ENCODE results near the gene ARHGEF7. TPM values are rescaled to one million over a fixed set of nuclear protein-coding genes. Genes with fewer than 3 reads are reported as not detected.
A peak's percentile ranks its signal among the peaks of the same experiment; 100 is the strongest.
"Not testable (repeated sequence)": the region's sequence is repeated elsewhere in the genome, so short reads cannot be mapped to it uniquely, and the experiment has no call there.

The ARHGEF7 gene
- total RNA-seq, 2 experiments from 2014 or later = 66.9 to 70.2 TPM

GRCh38 chr13:111186305-111186935, 71.3 kb downstream of the ARHGEF7 start:
- POLR2A ChIA-PET = no interaction called here
- H3K4me1 Mint-ChIP-seq = peaks cover 96% of the 10 kb centered on the region
- H3K27me3 Mint-ChIP-seq = no peaks in the 10 kb centered on the region
- CTCF ChIA-PET = no interaction called here
- no peak overlapping the region for H3K4me3 Mint-ChIP-seq
- DNase-seq = no peak
- no peak for ATAC-seq
- peaks cover 25% of the 10 kb centered on the region for H3K36me3 Mint-ChIP-seq (ENCODE audit: low read depth)
- H3K9me3 Mint-ChIP-seq (ENCODE audit: low read depth) = peaks cover 4% of the 10 kb centered on the region
- intact Hi-C loops (cut with DNase I, micrococcal nuclease) = loop anchor here (10.0 kb wide), 2 partner anchors 472 to 572 kb away; partner anchors contain the start of genes ING1 (in 2 of the 2) and NAXD (in 1 of the 2)
- H3K27ac Mint-ChIP-seq = no peak overlapping the region

GRCh38 chr13:111187960-111188541, 72.9 kb downstream of the ARHGEF7 start:
- peaks cover 15% of the 10 kb centered on the region for H3K36me3 Mint-ChIP-seq (ENCODE audit: low read depth)
- CTCF ChIA-PET = interaction anchor here (1.0 to 1.6 kb wide), 2 partner anchors 28 to 120 kb away, joined by 4 read pairs; no protein-coding TSS in a partner anchor
- H3K27ac Mint-ChIP-seq = no peak overlapping the region

GRCh38 chr13:111189064-111189505, 74.0 kb downstream of the ARHGEF7 start:
- H3K9me3 Mint-ChIP-seq (ENCODE audit: low read depth); H3K27me3 Mint-ChIP-seq; POLR2A ChIA-PET: not testable (repeated sequence)
- ATAC-seq (peak; percentile 55), DNase-seq (peak; percentile 76)
- CTCF ChIA-PET = interaction anchor here (0.8 to 1.6 kb wide), 3 partner anchors 14 to 121 kb away, joined by 3 to 4 read pairs (median 3); no protein-coding TSS in a partner anchor
- Mint-ChIP-seq H3K4me3 (peak overlapping the region; percentile 59), H3K27ac (peak overlapping the region; percentile 43), H3K36me3 (ENCODE audit: low read depth) (peaks cover 13% of the 10 kb centered on the region), H3K4me1 (peaks cover 82% of the 10 kb centered on the region)
- intact Hi-C loops (cut with DNase I, micrococcal nuclease) = loop anchor here (1.0 to 10.0 kb wide), 6 partner anchors 12 to 574 kb away; partner anchors contain the start of genes ING1 (in 2 of the 2) and NAXD (in 1 of the 2)

More at GRCh38 chr13:111187960-111188541, 72.9 kb downstream of the ARHGEF7 start:
- no peaks in the 10 kb centered on the region for H3K27me3 Mint-ChIP-seq
- intact Hi-C loops (cut with DNase I, micrococcal nuclease) = loop anchor here (2.0 to 10.0 kb wide), 3 partner anchors 33 to 573 kb away; partner anchors contain the start of genes ING1 (in 2 of the 2) and NAXD (in 1 of the 2)
- no peak overlapping the region for H3K4me3 Mint-ChIP-seq
- DNase-seq = no peak
- POLR2A ChIA-PET = interaction anchor here (0.6 kb wide), 1 partner anchor 165 kb away, joined by 3 read pairs; no protein-coding TSS in a partner anchor
- H3K4me1 Mint-ChIP-seq = peaks cover 85% of the 10 kb centered on the region
- H3K9me3 Mint-ChIP-seq (ENCODE audit: low read depth) = peaks cover 4% of the 10 kb centered on the region
- ATAC-seq = peak; percentile 13

GRCh38 chr13:111189516-111189915, 74.4 kb downstream of the ARHGEF7 start:
- Mint-ChIP-seq H3K36me3 (ENCODE audit: low read depth) (peaks cover 13% of the 10 kb centered on the region), H3K4me1 (peaks cover 82% of the 10 kb centered on the region), H3K4me3 (peak overlapping the region; percentile 59), H3K27ac (peak overlapping the region; percentile 43)
- DNase-seq; H3K9me3 Mint-ChIP-seq (ENCODE audit: low read depth); H3K27me3 Mint-ChIP-seq; POLR2A ChIA-PET: not testable (repeated sequence)
- intact Hi-C loops (cut with DNase I, micrococcal nuclease) = loop anchor here (1.0 to 10.0 kb wide), 6 partner anchors 12 to 575 kb away; partner anchors contain the start of genes ING1 (in 2 of the 2) and NAXD (in 1 of the 2)
- CTCF ChIA-PET = interaction anchor here (0.8 to 0.9 kb wide), 2 partner anchors 14 to 121 kb away, joined by 3 read pairs; no protein-coding TSS in a partner anchor
- peak; percentile 13 for ATAC-seq

- DNase-seq; H3K27me3 Mint-ChIP-seq; ATAC-seq; intact Hi-C loops (cut with DNase I, micrococcal nuclease); H3K4me3 Mint-ChIP-seq; H3K9me3 Mint-ChIP-seq (ENCODE audit: low read depth); CTCF ChIA-PET; H3K27ac Mint-ChIP-seq; POLR2A ChIA-PET: not testable (repeated sequence)
- peaks cover 56% of the 10 kb centered on the region for H3K4me1 Mint-ChIP-seq
- H3K36me3 Mint-ChIP-seq (ENCODE audit: low read depth) = peaks cover 19% of the 10 kb centered on the region
These were observed 78.1 kb downstream of the ARHGEF7 start for GRCh38 chr13:111193223-111193622.

GRCh38 chr13:111194651-111195050, 79.5 kb downstream of the ARHGEF7 start:
- H3K4me1 Mint-ChIP-seq = peaks cover 51% of the 10 kb centered on the region

GRCh38 chr13:111198732-111199378, 83.7 kb downstream of the ARHGEF7 start:
- Mint-ChIP-seq H3K4me1 (peaks cover 65% of the 10 kb centered on the region), H3K36me3 (ENCODE audit: low read depth) (peaks cover 27% of the 10 kb centered on the region)
- ATAC-seq; H3K4me3 Mint-ChIP-seq; DNase-seq; H3K27me3 Mint-ChIP-seq; H3K9me3 Mint-ChIP-seq (ENCODE audit: low read depth); CTCF ChIA-PET; POLR2A ChIA-PET; intact Hi-C loops (cut with DNase I, micrococcal nuclease); H3K27ac Mint-ChIP-seq: not testable (repeated sequence)

More at GRCh38 chr13:111194651-111195050, 79.5 kb downstream of the ARHGEF7 start:
- H3K27ac Mint-ChIP-seq; POLR2A ChIA-PET; intact Hi-C loops (cut with DNase I, micrococcal nuclease); CTCF ChIA-PET; H3K27me3 Mint-ChIP-seq; H3K4me3 Mint-ChIP-seq; DNase-seq; H3K9me3 Mint-ChIP-seq (ENCODE audit: low read depth); ATAC-seq: not testable (repeated sequence)
- H3K36me3 Mint-ChIP-seq (ENCODE audit: low read depth) = peaks cover 25% of the 10 kb centered on the region

GRCh38 chr13:111201304-111201940, 86.3 kb downstream of the ARHGEF7 start:
- H3K27me3 Mint-ChIP-seq = no peaks in the 10 kb centered on the region
- H3K36me3 Mint-ChIP-seq (ENCODE audit: low read depth) = peaks cover 36% of the 10 kb centered on the region
- ChIA-PET CTCF (interaction anchor here (1.0 kb wide), 1 partner anchor 43 kb away, joined by 4 read pairs; no protein-coding TSS in a partner anchor), POLR2A (no interaction called here)
- intact Hi-C loops (cut with DNase I, micrococcal nuclease) = loop anchor here in 1 of 2 experiments (1.0 kb wide), 1 partner anchor 12 kb away; no protein-coding TSS in a partner anchor
- H3K4me3 Mint-ChIP-seq = no peak overlapping the region
- DNase-seq (peak; percentile 39), ATAC-seq (peak; percentile 47)
- peaks cover 59% of the 10 kb centered on the region for H3K4me1 Mint-ChIP-seq
- H3K9me3 Mint-ChIP-seq (ENCODE audit: low read depth) = no peaks in the 10 kb centered on the region
- peak overlapping the region; percentile 32 for H3K27ac Mint-ChIP-seq

- peaks cover 34% of the 10 kb centered on the region for H3K36me3 Mint-ChIP-seq (ENCODE audit: low read depth)
- no peak overlapping the region for H3K4me3 Mint-ChIP-seq
- POLR2A ChIA-PET = no interaction called here
- no peaks in the 10 kb centered on the region for H3K27me3 Mint-ChIP-seq
- intact Hi-C loops (cut with DNase I, micrococcal nuclease) = loop anchor here in 1 of 2 experiments (1.0 kb wide), 2 partner anchors 13 to 49 kb away; no protein-coding TSS in a partner anchor
- CTCF ChIA-PET = interaction anchor here (0.6 to 1.0 kb wide), 2 partner anchors 44 to 153 kb away, joined by 3 to 4 read pairs; no protein-coding TSS in a partner anchor
- DNase-seq = no peak
- H3K4me1 Mint-ChIP-seq = peaks cover 59% of the 10 kb centered on the region
- ATAC-seq = no peak
- H3K9me3 Mint-ChIP-seq (ENCODE audit: low read depth) = no peaks in the 10 kb centered on the region
- H3K27ac Mint-ChIP-seq = peak overlapping the region; percentile 70
These were observed 87.1 kb downstream of the ARHGEF7 start for GRCh38 chr13:111202156-111202621.

- POLR2A ChIA-PET = interaction anchor here (1.2 kb wide), 1 partner anchor 9 kb away, joined by 3 read pairs; no protein-coding TSS in a partner anchor
- no peaks in the 10 kb centered on the region for H3K9me3 Mint-ChIP-seq (ENCODE audit: low read depth)
- H3K4me1 Mint-ChIP-seq = peaks cover 60% of the 10 kb centered on the region
- ATAC-seq (peak; percentile 89), DNase-seq (peak; percentile 43)
- no peaks in the 10 kb centered on the region for H3K27me3 Mint-ChIP-seq
- intact Hi-C loops (cut with DNase I, micrococcal nuclease) = loop anchor here in 1 of 2 experiments (1.0 kb wide), 2 partner anchors 13 to 49 kb away; no protein-coding TSS in a partner anchor
- H3K4me3 Mint-ChIP-seq = no peak overlapping the region
- H3K36me3 Mint-ChIP-seq (ENCODE audit: low read depth) = peaks cover 32% of the 10 kb centered on the region
- H3K27ac Mint-ChIP-seq = peak overlapping the region; percentile 70
- CTCF ChIA-PET = interaction anchor here (0.6 to 1.5 kb wide), 7 partner anchors 9 to 153 kb away, joined by 3 to 4 read pairs (median 3); no protein-coding TSS in a partner anchor
These were observed 87.6 kb downstream of the ARHGEF7 start for GRCh38 chr13:111202745-111203144.
